Keratinocyte (primary cell): ENCODE measurements around the gene IL21R. TPM values are rescaled to one million over a fixed set of nuclear protein-coding genes. Genes with fewer than 3 reads are reported as not detected.

ENCODE experiments used
- DNase-seq: peaks from one replicate; pipeline ENCODE4 v3.0.0-alpha.2; 2011; ENCODE audit warnings: low read depth, missing footprints, low spot score
- FAIRE-seq: peaks from 2 replicates; lab custom pipeline; 2011; peaks lifted over from hg19 to GRCh38; lab: Jason Lieb, UNC
- H2AFZ ChIP-seq: 2 replicates; pipeline ENCODE4 v1.6.0; 2012; ENCODE audit warnings: low read length, control low read depth, inconsistent platforms; ENCODE audit not compliant: control insufficient read depth
- H3K27ac ChIP-seq: 2 replicates; pipeline ENCODE4 v1.5.1; 2011; ENCODE audit warnings: low read length; ENCODE audit not compliant: control insufficient read depth, insufficient read depth
- H3K27me3 ChIP-seq: 3 replicates; pipeline ENCODE4 v1.6.0; 2011; ENCODE audit warnings: low read length; ENCODE audit not compliant: control insufficient read depth, insufficient read depth; ENCODE audit errors: extremely low read depth
- H3K36me3 ChIP-seq, 2 experiments: 2 replicates in 1 of 2; 3 replicates in 1 of 2; pipeline ENCODE4 v1.5.1; 2011; ENCODE audit warnings: low read length in 2 of 2, mild to moderate bottlenecking in 1 of 2; ENCODE audit not compliant: control insufficient read depth in 2 of 2, insufficient read depth in 2 of 2; ENCODE audit errors: extremely low read depth in 1 of 2
- H3K4me1 ChIP-seq: 3 replicates; pipeline ENCODE4 v1.5.1; 2011; ENCODE audit warnings: low read length; ENCODE audit not compliant: control insufficient read depth, insufficient read depth; ENCODE audit errors: extremely low read depth
- H3K4me2 ChIP-seq: 3 replicates; pipeline ENCODE4 v1.6.0; 2011; ENCODE audit warnings: low read depth, low read length; ENCODE audit not compliant: control insufficient read depth, insufficient read depth; ENCODE audit errors: extremely low read depth
- H3K4me3 ChIP-seq, 3 experiments: fragments of 200-600 bp in 1 of 3; sonication (generic) in 1 of 3; 2 replicates in 2 of 3; 3 replicates in 1 of 3; pipeline ENCODE4 v1.5.1; 2011 to 2016; ENCODE audit warnings: low read length in 3 of 3, mild to moderate bottlenecking in 3 of 3, control low read depth in 2 of 3, inconsistent platforms in 1 of 3, low read depth in 1 of 3, mixed read lengths in 1 of 3, mixed run types in 1 of 3, moderate library complexity in 1 of 3; ENCODE audit not compliant: control insufficient read depth in 2 of 3, insufficient read depth in 2 of 3; ENCODE audit errors: extremely low read depth in 1 of 3
- H3K79me2 ChIP-seq: 2 replicates; pipeline ENCODE4 v1.6.0; 2012; ENCODE audit warnings: low read length; ENCODE audit not compliant: control insufficient read depth, insufficient read depth
- H3K9ac ChIP-seq: 3 replicates; pipeline ENCODE4 v1.6.0; 2011; ENCODE audit warnings: low read length; ENCODE audit not compliant: control insufficient read depth, insufficient read depth; ENCODE audit errors: extremely low read depth
- H3K9me1 ChIP-seq: 3 replicates; pipeline ENCODE4 v1.6.0; 2011; ENCODE audit warnings: low read length; ENCODE audit not compliant: control insufficient read depth, insufficient read depth; ENCODE audit errors: extremely low read depth
- H3K9me3 ChIP-seq: 2 replicates; pipeline ENCODE4 v1.5.1; 2012; ENCODE audit warnings: low read depth, low read length; ENCODE audit not compliant: control insufficient read depth
- H4K20me1 ChIP-seq: 3 replicates; pipeline ENCODE4 v1.6.0; 2011; ENCODE audit warnings: low read length; ENCODE audit not compliant: control insufficient read depth, insufficient read depth; ENCODE audit errors: extremely low read depth
- CTCF ChIP-seq, 3 experiments: IDR thresholded peaks in 1 of 3; conservative IDR thresholded peaks in 1 of 3; optimal IDR thresholded peaks in 1 of 3; 2 replicates in 2 of 3; 3 replicates in 1 of 3; pipeline versions ENCODE3 to v1.5.1; 2011; ENCODE audit warnings: low read length in 3 of 3, mild to moderate bottlenecking in 3 of 3, moderate library complexity in 2 of 3, control low read depth in 1 of 3, inconsistent platforms in 1 of 3; ENCODE audit not compliant: insufficient read depth in 2 of 3; ENCODE audit errors: extremely low read depth in 1 of 3
- EZH2 ChIP-seq: IDR thresholded peaks from one replicate; pipeline ENCODE4 v1.6.1; 2012; ENCODE audit warnings: inconsistent platforms, mild to moderate bottlenecking, low read length, moderate library complexity
- dilution Hi-C: fragments of 300-500 bp; cut with MboI; formaldehyde crosslinking; loops from one replicate; pipeline ENCODE4 v1.7.0; 2020; ENCODE audit warnings: low sequenced_read_pairs; ENCODE audit not compliant: extremely low pct_ligation_motif_present
- polyA plus RNA-seq, 5 experiments: library from polyadenylated mRNA; depleted of rRNA in 3 of 5; stranded (reverse) in 3 of 5; stranded (forward) in 1 of 5; unstranded in 1 of 5; fragments of >200 nt; gene quantifications; 1 replicate in 1 of 5; 2 replicates in 3 of 5; 3 replicates in 1 of 5; pipeline versions ENCODE4 v1.2.1 to v1.2.3, GENCODE V29; 2011 to 2012; ENCODE audit warnings: missing spikeins in 2 of 5, low read depth in 1 of 5, low replicate concordance in 1 of 5

IL21R gene
- polyA plus RNA-seq, 1 donor (not counting 4 experiments of a cell fraction or from before 2014, with no cell fraction given): 0.12 TPM

GRCh38 chr16:27404163-27404823 lies 2.3 kb downstream of the IL21R start:
- TF ChIP-seq CTCF (optimal IDR thresholded peaks at IDR 0.05 in 1 of 3, IDR thresholded peaks at IDR 0.05 in 1 of 3, conservative IDR thresholded peaks at IDR 0.05 in 1 of 3; ENCODE audit: extremely low read depth in 1 of 3, insufficient read depth in 2 of 3, low read length in 3 of 3) (no peak), EZH2 (no peak)
- no peaks in the 10 kb centered on the region for H3K9me3 ChIP-seq
- no peaks in the 10 kb centered on the region for H4K20me1 ChIP-seq
- dilution Hi-C loops: no loop called here
- H3K9me1 ChIP-seq: no peaks in the 10 kb centered on the region
- FAIRE-seq: no peak
- no peak overlapping the region for H2AFZ ChIP-seq
- peaks cover 29% of the 10 kb centered on the region for H3K27me3 ChIP-seq
- no peaks in the 10 kb centered on the region for H3K79me2 ChIP-seq
- no peaks in the 10 kb centered on the region for H3K36me3 ChIP-seq
- no peak overlapping the region for H3K4me2 ChIP-seq
- no peak overlapping the region for H3K9ac ChIP-seq
- no peak for DNase-seq
- H3K27ac ChIP-seq: no peak overlapping the region
- no peak overlapping the region for H3K4me3 ChIP-seq
- H3K4me1 ChIP-seq: peaks cover 9% of the 10 kb centered on the region

- Histone ChIP-seq H2AFZ (no peak overlapping the region), H3K27me3 (peaks cover 29% of the 10 kb centered on the region), H3K4me3 (no peak overlapping the region), H3K9me3 (no peaks in the 10 kb centered on the region), H3K4me1 (peaks cover 9% of the 10 kb centered on the region), H3K9ac (no peak overlapping the region), H3K9me1 (no peaks in the 10 kb centered on the region), H3K4me2 (no peak overlapping the region), H3K27ac (no peak overlapping the region), H4K20me1 (no peaks in the 10 kb centered on the region), H3K36me3 (no peaks in the 10 kb centered on the region), H3K79me2 (no peaks in the 10 kb centered on the region)
- FAIRE-seq: no peak
- DNase-seq: no peak
- dilution Hi-C loops: no loop called here
- no peak for TF ChIP-seq EZH2
- TF ChIP-seq CTCF (optimal IDR thresholded peaks at IDR 0.05 in 1 of 3, IDR thresholded peaks at IDR 0.05 in 1 of 3, conservative IDR thresholded peaks at IDR 0.05 in 1 of 3; ENCODE audit: extremely low read depth in 1 of 3, insufficient read depth in 2 of 3, low read length in 3 of 3): no peak
Measured at GRCh38 chr16:27405546-27406451, 3.8 kb downstream of the IL21R start.
